CD1c-positive myeloid dendritic cell (primary cell): ENCODE measurements around the gene KCNMB2.

Experiments used
- DNase-seq: peaks from one replicate; pipeline ENCODE4 v3.0.0-alpha.2; 2016; ENCODE audit errors: extremely low spot score

KCNMB2 gene

GRCh38 chr3:178807694-178808093, 271.5 kb downstream of the KCNMB2 start:
- DNase-seq, result no peak

- DNase-seq, result no peak
Measured at GRCh38 chr3:178808748-178809147, 272.5 kb downstream of the KCNMB2 start.

- no peak for DNase-seq
Measured at GRCh38 chr3:178810181-178810580, 273.9 kb downstream of the KCNMB2 start.

- no peak for DNase-seq
Measured at GRCh38 chr3:178822722-178823121, 286.5 kb downstream of the KCNMB2 start.

GRCh38 chr3:178823150-178823549, 286.9 kb downstream of the KCNMB2 start:
- no peak for DNase-seq

- no peak for DNase-seq
Measured at GRCh38 chr3:178823591-178824246, 287.5 kb downstream of the KCNMB2 start.

GRCh38 chr3:178826435-178827123, 290.3 kb downstream of the KCNMB2 start:
- no peak for DNase-seq

- DNase-seq, result no peak
Measured at GRCh38 chr3:178827285-178827856, 291.1 kb downstream of the KCNMB2 start.

GRCh38 chr3:178833695-178834094, 297.5 kb downstream of the KCNMB2 start:
- DNase-seq, result no peak

GRCh38 chr3:178835033-178835432, 298.8 kb downstream of the KCNMB2 start:
- DNase-seq, result no peak

- no peak for DNase-seq
Measured at GRCh38 chr3:178837512-178837911, 301.3 kb downstream of the KCNMB2 start.

GRCh38 chr3:178840586-178840985, 304.4 kb downstream of the KCNMB2 start:
- no peak for DNase-seq

GRCh38 chr3:178841011-178841410, 304.8 kb downstream of the KCNMB2 start:
- no peak for DNase-seq

- DNase-seq, result no peak
Measured at GRCh38 chr3:178844916-178845315, 308.7 kb downstream of the KCNMB2 start.

- no peak for DNase-seq
Measured at GRCh38 chr3:178845420-178846118, 309.3 kb downstream of the KCNMB2 start.

GRCh38 chr3:178847190-178847589, 311.0 kb downstream of the KCNMB2 start:
- no peak for DNase-seq

GRCh38 chr3:178849199-178849910, 313.1 kb downstream of the KCNMB2 start:
- DNase-seq, result no peak

GRCh38 chr3:178850450-178851190, 314.4 kb downstream of the KCNMB2 start:
- no peak for DNase-seq

- no peak for DNase-seq
Measured at GRCh38 chr3:178851564-178851963, 315.3 kb downstream of the KCNMB2 start.

- no peak for DNase-seq
Measured at GRCh38 chr3:178856804-178857203, 320.6 kb downstream of the KCNMB2 start.

GRCh38 chr3:178859386-178859785, 323.1 kb downstream of the KCNMB2 start:
- no peak for DNase-seq
